Measurements from ENCODE around the gene GLYR1.
A peak's percentile ranks its signal among the peaks of the same experiment; 100 is the strongest.
"Not testable (repeated sequence)": the region's sequence is repeated elsewhere in the genome, so short reads cannot be mapped to it uniquely, and the experiment has no call there.

The GLYR1 gene

DNA sequence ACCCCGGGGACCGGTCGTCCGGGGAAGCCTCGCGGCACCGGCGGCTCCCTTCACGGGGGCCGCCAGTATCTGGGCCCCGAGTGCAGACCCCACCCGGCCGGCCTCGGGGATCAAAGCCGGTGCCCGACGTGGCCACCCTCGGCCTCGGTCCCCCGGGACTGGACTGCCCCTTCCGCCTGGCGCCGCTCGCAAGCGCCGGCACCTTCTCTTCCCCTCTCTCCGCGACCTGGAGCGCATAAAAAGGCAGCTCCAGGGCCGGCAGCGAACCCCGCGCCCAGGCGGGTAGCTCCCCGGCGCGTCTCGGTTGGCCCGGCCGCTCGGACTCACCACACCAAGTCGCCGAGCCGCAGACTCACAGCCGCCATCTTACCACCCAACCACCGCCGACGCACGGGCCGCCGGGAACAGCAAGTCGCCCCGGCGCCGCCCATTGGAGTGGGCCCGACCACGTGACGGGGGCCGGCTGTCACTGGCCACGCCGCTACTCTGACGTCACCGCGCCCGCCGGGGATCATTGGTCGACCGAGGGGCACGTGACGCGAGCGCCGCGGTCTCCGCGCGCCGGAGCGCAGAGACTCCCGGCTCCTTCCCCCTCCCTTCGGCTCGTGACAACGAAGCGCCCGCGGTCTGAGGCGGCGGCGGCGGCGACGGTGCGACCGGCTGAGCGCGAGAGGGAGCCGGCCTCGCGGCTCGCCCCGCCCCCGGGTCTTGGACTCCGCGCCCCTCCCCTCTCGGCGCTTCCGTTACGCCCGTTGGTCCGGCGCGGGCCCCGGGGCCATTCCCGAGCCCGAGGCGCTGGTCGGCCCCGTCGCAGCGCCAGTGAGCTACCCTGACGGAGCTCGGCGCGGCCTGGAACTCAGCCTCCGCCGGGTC, at the start of gene GLYR1, which contains the start of gene UBN1:
GLYR1 (minus strand) TSS at position 388 of the 873 bp plus-strand sequence; CDS start at position 365, 23 bp downstream.
UBN1 (plus strand) TSS at position 581 of the 873 bp plus-strand sequence. CDS start 5,437 bp downstream, outside the sequence.
- peak; percentile 97 to 99 (median 98) for DNase-seq (ENCODE audit: low read depth in 3 of 3, low spot score in 1 of 3)

DNA sequence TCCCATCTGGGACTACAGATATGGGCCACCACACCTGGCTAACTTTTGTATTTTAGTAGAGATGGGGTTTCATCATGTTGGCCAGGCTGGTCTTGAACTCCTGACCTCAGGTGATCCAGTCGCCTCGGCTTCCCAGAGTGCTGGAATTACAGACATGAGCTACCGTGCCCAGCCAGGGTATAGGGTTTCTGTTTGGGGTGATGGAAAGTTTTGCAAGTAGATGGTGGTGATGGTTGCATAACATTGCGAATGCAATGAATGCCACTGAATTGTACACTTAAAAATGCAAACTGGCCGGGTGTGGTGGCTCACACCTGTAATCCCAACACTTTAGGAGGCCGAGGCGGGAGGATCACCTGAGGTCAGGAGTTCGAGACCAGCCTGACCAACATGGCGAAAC, 49.7 kb upstream of the GLYR1 start:
- DNase-seq (ENCODE audit: low read depth in 3 of 3, low spot score in 1 of 3): not testable (repeated sequence)

DNA sequence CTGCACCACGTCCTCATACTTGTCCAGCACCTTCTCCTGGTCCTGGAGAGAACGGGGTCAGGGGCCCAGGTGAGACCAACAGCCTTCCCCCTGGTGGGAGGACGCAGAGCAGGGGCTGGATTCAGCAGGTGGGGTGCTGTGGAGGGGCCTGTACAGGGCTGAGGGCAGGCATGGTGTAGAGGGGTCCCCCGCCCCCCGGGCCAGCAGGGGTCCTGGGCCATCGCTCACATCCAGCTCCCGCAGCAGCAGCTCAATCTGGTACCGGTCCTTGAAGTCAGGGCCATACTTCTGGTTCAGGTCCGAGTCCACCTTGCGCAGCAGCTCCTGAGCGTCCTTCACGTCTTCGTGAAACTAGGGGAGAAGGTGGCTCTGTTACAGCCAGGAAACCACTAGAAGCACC, 48.3 kb upstream of the GLYR1 start:
- DNase-seq (ENCODE audit: low read depth in 3 of 3, low spot score in 1 of 3): no peak

DNA sequence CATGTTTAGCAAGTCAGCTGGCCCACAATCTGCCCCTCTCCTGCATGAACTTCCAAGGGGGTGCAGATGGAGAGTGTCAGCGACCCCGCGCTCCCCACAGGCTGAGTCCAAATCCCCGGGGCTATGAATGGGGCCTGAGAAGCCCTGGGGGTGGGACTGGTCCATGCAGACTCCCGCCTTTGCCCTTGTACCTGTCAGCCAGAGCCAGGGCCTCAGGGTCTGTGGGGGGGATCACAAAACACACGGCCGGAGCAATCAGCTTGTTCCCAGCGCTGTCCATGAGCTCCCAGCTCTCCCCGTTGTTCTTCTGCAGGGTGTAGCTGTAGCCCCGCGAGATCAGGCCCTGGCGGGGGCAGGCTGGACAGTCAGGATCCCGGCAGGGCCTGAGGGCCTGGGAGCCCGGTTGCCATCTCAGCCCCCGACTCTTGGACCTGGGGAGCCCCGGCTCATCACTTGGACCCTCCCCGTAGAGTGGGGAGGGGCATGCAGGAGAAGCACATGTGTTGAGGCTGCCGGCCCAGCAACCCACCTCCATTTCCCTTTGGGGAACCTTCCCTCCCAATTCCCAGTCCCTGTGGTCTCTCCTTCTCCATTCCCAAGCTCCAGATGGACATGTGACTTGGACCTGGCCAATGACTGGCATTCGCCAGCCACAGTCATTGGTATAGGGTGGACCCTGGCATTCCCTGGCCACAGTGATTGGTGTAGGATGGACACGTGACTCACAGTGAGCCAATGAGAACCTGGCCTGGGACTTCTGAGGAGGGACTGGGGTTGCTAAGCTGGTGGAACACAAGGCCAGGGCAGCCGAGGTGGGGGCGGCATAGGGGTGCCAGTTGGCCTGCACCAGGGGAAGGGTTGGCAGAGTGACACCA, 47.4 kb upstream of the GLYR1 start:
- no peak for DNase-seq (ENCODE audit: low read depth in 3 of 3, low spot score in 1 of 3)

DNA sequence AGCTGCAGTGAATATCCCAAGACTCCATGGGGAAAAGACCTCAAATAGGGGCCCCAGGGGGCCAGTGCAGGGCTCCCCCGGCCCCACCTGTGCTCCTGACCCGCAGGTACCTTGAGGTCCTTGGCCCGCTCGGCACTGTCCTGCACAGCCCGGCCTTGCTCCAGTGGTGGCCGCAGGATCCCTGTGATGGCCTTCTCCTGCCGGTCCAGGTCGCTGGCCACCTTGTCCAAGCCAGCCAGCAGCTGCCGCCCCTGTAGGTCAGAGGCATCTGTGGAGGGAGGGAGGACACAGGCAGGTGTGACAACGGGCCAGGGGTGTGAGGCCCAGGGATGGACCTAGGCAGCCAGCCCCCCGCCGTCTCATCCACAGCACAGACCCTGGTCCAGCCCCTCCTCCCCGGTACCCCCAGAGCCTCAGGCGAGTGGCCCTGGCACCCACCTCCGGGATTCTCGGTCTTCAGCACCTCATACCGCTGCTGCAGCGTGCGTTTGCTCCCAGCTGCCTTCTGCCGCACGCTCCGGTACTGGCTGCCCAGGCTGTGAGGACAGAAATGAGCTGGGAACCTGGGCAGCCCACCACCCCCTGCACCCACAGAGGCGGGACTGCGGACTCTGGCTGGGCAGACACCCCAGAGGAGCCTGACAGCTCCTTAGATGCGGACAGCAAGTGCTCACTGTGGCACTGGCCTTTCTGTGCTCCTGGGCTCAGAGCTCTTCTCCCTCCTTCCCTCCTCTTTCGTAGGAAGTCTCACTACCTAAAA, 46.2 kb upstream of the GLYR1 start:
- no peak for DNase-seq (ENCODE audit: low read depth in 3 of 3, low spot score in 1 of 3)

- DNase-seq (ENCODE audit: low read depth in 3 of 3, low spot score in 1 of 3): no peak
Observed at GRCh38 chr16:4892361-4893102, 45.4 kb upstream of the GLYR1 start.

DNA sequence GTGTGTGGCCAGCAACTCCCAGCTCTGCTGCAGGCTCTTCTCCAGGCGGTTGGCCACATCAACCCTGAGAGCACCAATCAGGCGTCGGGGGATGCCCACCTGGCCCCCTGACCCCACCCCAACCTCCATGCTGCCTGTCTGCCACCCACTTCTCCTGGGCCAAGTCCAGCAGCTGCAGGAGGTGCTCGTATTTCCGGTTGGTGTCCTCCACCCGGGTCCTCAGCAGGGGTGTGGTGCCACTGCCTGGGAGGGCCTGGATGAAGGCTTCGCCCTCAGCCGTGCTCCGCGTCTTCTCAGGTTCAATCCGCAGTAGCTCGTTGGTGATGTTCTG, 44.8 kb upstream of the GLYR1 start:
- no peak for DNase-seq (ENCODE audit: low read depth in 3 of 3, low spot score in 1 of 3)

- no peak for DNase-seq (ENCODE audit: low read depth in 3 of 3, low spot score in 1 of 3)
Observed at GRCh38 chr16:4891097-4891885, 44.2 kb upstream of the GLYR1 start.

- no peak for DNase-seq (ENCODE audit: low read depth in 3 of 3, low spot score in 1 of 3)
Observed at GRCh38 chr16:4890686-4891085, 43.6 kb upstream of the GLYR1 start.

DNA sequence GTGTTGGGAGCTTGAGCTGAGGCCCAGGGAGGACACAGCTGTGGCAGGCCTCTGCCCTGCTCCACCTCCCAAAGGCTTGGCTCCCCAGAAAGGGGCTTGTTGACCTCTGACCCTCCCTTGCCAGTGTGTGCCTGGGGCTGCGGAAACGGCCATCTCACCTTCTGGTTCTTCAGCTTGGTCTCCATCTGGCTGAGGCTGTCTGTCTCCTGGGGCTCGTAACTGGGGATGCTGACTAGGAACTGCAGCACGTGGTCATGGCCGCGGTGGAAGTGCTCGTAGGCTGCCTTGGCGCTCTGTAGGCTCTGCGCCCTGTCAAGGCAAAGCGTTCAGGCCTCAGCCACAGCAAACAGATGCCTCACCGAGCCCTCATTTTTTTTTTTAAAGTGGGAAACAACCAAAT, 42.9 kb upstream of the GLYR1 start:
- no peak for DNase-seq (ENCODE audit: low read depth in 3 of 3, low spot score in 1 of 3)

DNA sequence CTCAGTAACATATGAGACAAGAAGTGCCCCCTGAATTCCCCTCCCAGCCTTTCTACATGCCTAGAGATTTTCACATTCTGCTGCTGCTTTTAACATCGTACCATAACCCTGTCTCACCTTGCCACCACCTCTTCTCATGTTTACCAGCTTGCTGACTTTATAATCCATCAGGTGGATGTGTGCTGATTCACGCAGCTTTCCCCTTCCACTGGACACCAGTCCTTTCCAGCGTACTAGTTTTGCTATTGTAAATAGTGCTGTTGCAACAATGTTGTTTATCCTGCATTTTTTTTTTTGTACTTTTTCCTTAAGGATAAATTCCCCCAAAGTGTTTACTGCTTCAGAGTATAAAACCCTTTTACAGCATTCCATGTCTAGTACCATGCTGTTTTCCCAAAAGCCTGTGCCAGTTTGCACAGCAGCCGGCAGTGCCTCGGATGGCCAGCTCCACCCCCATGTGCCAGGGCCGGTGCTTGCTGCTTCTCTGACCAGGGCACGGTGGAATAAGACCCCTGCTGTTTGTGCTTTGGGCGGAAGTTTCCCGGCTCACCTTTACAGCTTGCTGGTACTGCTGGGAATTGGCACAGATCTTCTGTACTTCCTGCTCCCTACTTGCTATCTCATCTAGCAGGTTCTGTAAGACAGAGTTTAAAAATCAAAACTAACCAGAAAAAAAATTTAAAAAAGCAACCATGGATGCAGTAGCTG, 41.5 kb upstream of the GLYR1 start:
- no peak for DNase-seq (ENCODE audit: low read depth in 3 of 3, low spot score in 1 of 3)

DNA sequence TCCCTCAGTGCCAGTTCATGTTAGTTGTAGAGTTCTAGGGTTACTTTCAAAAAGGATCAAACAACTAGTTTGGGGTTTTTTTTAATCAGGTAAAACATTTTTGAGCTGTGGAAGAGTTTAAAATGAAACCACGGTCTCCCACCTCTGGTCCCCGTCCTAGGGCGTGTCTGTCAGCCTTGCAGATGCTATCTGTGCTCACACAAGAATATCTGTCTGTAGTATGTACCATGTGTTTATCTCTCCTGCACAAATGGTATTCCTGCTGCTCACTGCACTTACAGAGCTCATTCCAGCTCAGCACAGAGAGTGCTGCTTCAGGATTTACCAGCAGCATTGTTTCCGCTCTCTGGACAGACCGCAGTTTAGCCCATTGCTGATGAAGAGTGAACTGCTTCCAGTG, 39.1 kb upstream of the GLYR1 start:
- DNase-seq (ENCODE audit: low read depth in 3 of 3, low spot score in 1 of 3): no peak

GRCh38 chr16:4884972-4885874, 38.1 kb upstream of the GLYR1 start:
- no peak for DNase-seq (ENCODE audit: low read depth in 3 of 3, low spot score in 1 of 3)

GRCh38 chr16:4884209-4884608, 37.1 kb upstream of the GLYR1 start:
- DNase-seq (ENCODE audit: low read depth in 3 of 3, low spot score in 1 of 3): no peak

GRCh38 chr16:4883501-4883900, 36.4 kb upstream of the GLYR1 start:
- no peak for DNase-seq (ENCODE audit: low read depth in 3 of 3, low spot score in 1 of 3)

DNA sequence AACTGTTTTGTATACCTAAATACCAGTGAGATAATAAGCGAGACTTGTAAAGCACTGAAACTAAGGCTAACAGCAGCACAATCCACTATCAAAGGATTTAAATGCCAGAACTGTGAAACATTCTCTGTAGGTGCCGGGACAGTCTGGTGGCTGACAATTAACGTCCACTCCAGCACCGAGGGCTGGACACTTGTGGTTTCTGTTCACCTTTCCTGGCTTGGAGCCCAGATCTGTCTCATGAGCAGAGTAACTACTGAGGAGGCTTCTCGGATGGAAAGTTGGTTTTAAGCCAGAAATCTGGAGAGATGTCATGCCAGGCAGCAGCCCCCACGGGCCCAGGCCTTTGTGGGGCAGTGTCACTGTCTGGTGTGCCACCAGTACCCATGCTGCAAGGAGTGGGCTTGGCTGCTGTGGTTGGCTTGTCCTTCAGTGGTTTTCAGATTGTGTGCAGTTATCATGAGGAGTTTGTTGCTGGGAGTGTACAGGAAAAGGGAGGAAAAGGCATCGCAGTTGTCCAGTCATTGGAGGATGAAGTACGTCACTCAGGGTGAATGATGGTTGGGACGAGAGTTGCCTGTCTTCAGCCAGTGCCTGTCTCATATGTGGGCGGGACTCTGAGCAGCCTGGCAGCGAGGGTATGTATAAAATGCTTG, 35.7 kb upstream of the GLYR1 start:
- DNase-seq (ENCODE audit: low read depth in 3 of 3, low spot score in 1 of 3): no peak

- DNase-seq (ENCODE audit: low read depth in 3 of 3, low spot score in 1 of 3): no peak
Observed at GRCh38 chr16:4882000-4882632, 35.0 kb upstream of the GLYR1 start.
